PC-3 (cell line): ENCODE measurements around the gene NES. TPM values are rescaled to one million over a fixed set of nuclear protein-coding genes. Genes with fewer than 3 reads are reported as not detected.
A peak's percentile ranks its signal among the peaks of the same experiment; 100 is the strongest.

Experiments used
- ATAC-seq: fragments of 200-7000 bp; cut with Tn5 transposase; 2 replicates; pipeline ENCODE4 v1.9.1; 2020; ENCODE audit warnings: mild to moderate bottlenecking, moderate library complexity
- BruUV-seq: library from RNA; stranded (reverse); fragments of 400-500 nt; replicated peaks from 2 replicates; lab custom pipeline; 2021; lab: Mats Ljungman, UMichigan
- CTCF ChIA-PET: fragments of 300-600 bp; sonication (Branson Sonifier 250); formaldehyde crosslinking; loops from one replicate; lab custom pipeline; 2022; ENCODE audit warnings: antibody characterized with exemption; lab: Charles Lee
- POLR2A ChIA-PET: fragments of 300-600 bp; sonication (Branson Sonifier 250); formaldehyde crosslinking; loops from one replicate; lab custom pipeline; 2022; ENCODE audit warnings: antibody characterized with exemption; ENCODE audit not compliant: unreplicated experiment; lab: Charles Lee
- DNase-seq: peaks from one replicate; pipeline ENCODE4 v3.0.0-alpha.2; 2015
- H2AFZ ChIP-seq: fragments of 300-600 bp; sonication (generic); 2 replicates; pipeline ENCODE4 v1.6.0; 2016; ENCODE audit warnings: antibody characterized with exemption, low read length
- H3F3A ChIP-seq: fragments of 300-600 bp; sonication (generic); one replicate; pipeline ENCODE4 v1.6.0; 2017; ENCODE audit warnings: antibody characterized with exemption, low read length, control low read depth, mild to moderate bottlenecking; ENCODE audit not compliant: unreplicated experiment
- H3K27ac ChIP-seq: fragments of 300-600 bp; sonication (generic); 2 replicates; pipeline ENCODE4 v1.5.1; 2016; ENCODE audit warnings: mild to moderate bottlenecking, low read length
- H3K27me3 ChIP-seq: fragments of 300-600 bp; sonication (generic); 2 replicates; pipeline ENCODE4 v1.6.1; 2016; ENCODE audit warnings: low read length, mixed read lengths
- H3K36me3 ChIP-seq: fragments of 300-600 bp; sonication (generic); 2 replicates; pipeline ENCODE4 v1.6.1; 2016; ENCODE audit warnings: low read depth, mixed run types, low read length, mixed read lengths
- H3K4me1 ChIP-seq: fragments of 300-600 bp; sonication (generic); 2 replicates; pipeline ENCODE4 v1.5.1; 2016; ENCODE audit warnings: low read length; ENCODE audit not compliant: insufficient read depth
- H3K4me2 ChIP-seq: fragments of 300-600 bp; sonication (generic); 2 replicates; pipeline ENCODE4 v1.6.0; 2016; ENCODE audit warnings: low read length
- H3K4me3 ChIP-seq: fragments of 300-600 bp; sonication (generic); 2 replicates; pipeline ENCODE4 v1.5.1; 2016; ENCODE audit warnings: mild to moderate bottlenecking, low read length, mixed read lengths
- H3K79me2 ChIP-seq: fragments of 300-600 bp; sonication (generic); 2 replicates; pipeline ENCODE4 v1.6.1; 2017; ENCODE audit warnings: low read length, mixed read lengths
- H3K9ac ChIP-seq: fragments of 300-600 bp; sonication (generic); 2 replicates; pipeline ENCODE4 v1.6.0; 2016; ENCODE audit warnings: mild to moderate bottlenecking, low read length
- H3K9me2 ChIP-seq: fragments of 300-600 bp; sonication (generic); replicated peaks from 2 replicates; pipeline ENCODE4 v1.6.1; 2016; ENCODE audit warnings: mixed run types, low read length, mixed read lengths
- H3K9me3 ChIP-seq: fragments of 300-600 bp; sonication (generic); 2 replicates; pipeline ENCODE4 v1.6.1; 2016; ENCODE audit warnings: low read length, mixed read lengths
- H4K20me1 ChIP-seq: fragments of 300-600 bp; sonication (generic); 2 replicates; pipeline ENCODE4 v1.6.1; 2016; ENCODE audit warnings: low read length, mixed read lengths
- EZH2 ChIP-seq: fragments of 300-600 bp; sonication (generic); IDR thresholded peaks from one replicate; pipeline ENCODE4 v1.6.1; 2017; ENCODE audit warnings: antibody characterized with exemption, mild to moderate bottlenecking, low read length; ENCODE audit not compliant: unreplicated experiment
- EZH2phosphoT487 ChIP-seq: fragments of 300-600 bp; sonication (generic); IDR thresholded peaks from 2 replicates; pipeline ENCODE4 v1.6.1; 2018; ENCODE audit warnings: mild to moderate bottlenecking, antibody characterized with exemption, low read length, borderline replicate concordance
- intact Hi-C: fragments of 100-400 bp; cut with micrococcal nuclease; formaldehyde crosslinking; loops from 2 replicates; pipeline ENCODE4 v1.9.0; 2023
- total RNA-seq: library from RNA; depleted of rRNA; stranded (reverse); fragments of >200 nt; gene quantifications from 2 replicates; pipeline ENCODE4 v1.2.3, GENCODE V29; 2014
- TF ChIP-seq, protein P1 (sequence below): fragments of 300-600 bp; sonication (generic); conservative IDR thresholded peaks from 2 replicates; pipeline ENCODE4 v1.5.1; 2017; ENCODE audit warnings: antibody characterized with exemption, low read depth, mild to moderate bottlenecking, low read length

The NES gene
- total RNA-seq, 1 experiment from 2014 or later, result 58.2 TPM

DNA sequence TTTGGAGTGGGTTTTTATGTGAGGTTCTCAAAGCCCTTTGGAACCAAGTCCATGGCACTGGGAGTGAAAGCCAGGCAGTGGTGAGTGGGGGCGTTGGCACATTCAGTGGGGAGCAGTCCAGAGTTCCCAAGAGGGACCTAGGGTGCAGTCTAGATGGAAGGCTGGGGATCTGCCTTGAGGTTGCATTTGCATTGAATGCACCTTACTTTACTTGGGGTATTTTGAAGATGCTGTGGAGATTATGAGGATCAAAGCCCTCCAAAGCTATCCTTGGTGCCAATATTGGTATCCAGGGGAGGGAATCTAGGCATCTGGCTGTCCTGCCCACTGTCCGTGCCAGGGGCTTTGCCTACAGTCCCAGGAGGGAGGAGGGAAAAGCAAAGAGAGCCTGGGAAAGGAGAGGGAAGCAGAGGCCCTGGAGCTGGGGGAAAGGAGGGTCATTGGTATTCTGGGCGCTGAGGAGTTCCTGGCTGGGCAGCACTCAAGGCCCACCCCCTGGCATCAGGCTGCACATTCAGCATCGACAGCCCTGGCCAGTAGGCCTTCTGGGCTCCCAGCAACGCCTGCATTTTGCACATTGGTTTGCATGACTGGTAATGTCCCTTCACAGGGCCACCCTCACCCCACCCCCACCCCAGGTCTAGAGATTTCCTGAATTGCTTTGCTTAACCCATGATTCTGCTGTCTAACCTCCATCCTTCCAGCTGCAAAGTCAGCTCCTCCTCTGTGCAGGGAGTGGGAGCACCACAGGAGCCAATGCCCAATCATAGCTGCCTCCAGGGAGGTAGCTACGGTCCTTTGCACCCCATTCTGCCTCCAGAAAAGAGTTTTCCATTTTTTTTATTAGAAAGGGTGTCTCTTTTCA is 36.1 kb downstream of the NES start:
- Histone ChIP-seq H4K20me1 (no peaks in the 10 kb centered on the region), H3K36me3 (no peaks in the 10 kb centered on the region), H3K9me3 (no peaks in the 10 kb centered on the region), H3K27me3 (peaks cover 36% of the 10 kb centered on the region), H2AFZ (no peak overlapping the region), H3K27ac (no peak overlapping the region), H3K79me2 (no peaks in the 10 kb centered on the region), H3K4me2 (no peak overlapping the region), H3K4me3 (no peak overlapping the region), H3K9ac (no peak overlapping the region), H3K4me1 (peaks cover 15% of the 10 kb centered on the region), H3F3A (no peaks in the 10 kb centered on the region), H3K9me2 (no peaks in the 10 kb centered on the region)
- POLR2A ChIA-PET, result interaction anchor here (0.5 kb wide), 1 partner anchor 184 kb away, joined by 4 read pairs; no protein-coding TSS in a partner anchor
- DNase-seq (no peak), ATAC-seq (no peak)
- CTCF ChIA-PET, result no interaction called here
- no TSS peak for BruUV-seq
- intact Hi-C loops, result no loop called here
- TF ChIP-seq, protein P1, sequence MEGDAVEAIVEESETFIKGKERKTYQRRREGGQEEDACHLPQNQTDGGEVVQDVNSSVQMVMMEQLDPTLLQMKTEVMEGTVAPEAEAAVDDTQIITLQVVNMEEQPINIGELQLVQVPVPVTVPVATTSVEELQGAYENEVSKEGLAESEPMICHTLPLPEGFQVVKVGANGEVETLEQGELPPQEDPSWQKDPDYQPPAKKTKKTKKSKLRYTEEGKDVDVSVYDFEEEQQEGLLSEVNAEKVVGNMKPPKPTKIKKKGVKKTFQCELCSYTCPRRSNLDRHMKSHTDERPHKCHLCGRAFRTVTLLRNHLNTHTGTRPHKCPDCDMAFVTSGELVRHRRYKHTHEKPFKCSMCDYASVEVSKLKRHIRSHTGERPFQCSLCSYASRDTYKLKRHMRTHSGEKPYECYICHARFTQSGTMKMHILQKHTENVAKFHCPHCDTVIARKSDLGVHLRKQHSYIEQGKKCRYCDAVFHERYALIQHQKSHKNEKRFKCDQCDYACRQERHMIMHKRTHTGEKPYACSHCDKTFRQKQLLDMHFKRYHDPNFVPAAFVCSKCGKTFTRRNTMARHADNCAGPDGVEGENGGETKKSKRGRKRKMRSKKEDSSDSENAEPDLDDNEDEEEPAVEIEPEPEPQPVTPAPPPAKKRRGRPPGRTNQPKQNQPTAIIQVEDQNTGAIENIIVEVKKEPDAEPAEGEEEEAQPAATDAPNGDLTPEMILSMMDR, result no peak
- TF ChIP-seq EZH2 (no peak), EZH2phosphoT487 (no peak)

DNA sequence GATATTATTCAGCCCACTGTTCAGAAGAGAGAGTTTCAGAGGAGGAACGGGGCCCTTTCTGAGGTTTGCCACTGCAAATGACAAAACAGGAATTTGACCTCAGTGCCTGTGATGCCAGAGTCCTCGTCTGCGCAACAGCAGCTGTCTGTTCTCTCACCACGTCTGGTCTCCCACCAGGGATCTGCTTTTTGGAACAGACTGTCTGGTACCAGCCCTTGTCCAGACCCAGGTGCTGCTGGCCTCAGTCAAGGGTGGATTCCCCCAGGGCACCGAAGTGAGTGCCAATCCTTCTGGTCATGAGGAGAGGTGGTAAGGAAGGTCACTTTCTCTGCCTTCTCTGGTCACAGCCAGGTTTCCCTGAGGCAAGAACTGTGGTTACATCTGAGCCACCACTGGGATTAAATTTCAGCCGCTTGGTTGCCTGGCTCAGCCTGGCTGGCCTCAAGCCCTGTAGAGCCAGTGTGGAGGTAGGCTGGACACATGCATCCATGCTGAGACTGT is 37.6 kb downstream of the NES start:
- ChIA-PET POLR2A (no interaction called here), CTCF (interaction anchor here (1.1 kb wide), 1 partner anchor 50 kb away, joined by 4 read pairs; no protein-coding TSS in a partner anchor)
- Histone ChIP-seq H3K9me3 (no peaks in the 10 kb centered on the region), H2AFZ (no peak overlapping the region), H3K4me1 (peaks cover 15% of the 10 kb centered on the region), H3K4me2 (peak overlapping the region; percentile 53), H3K4me3 (no peak overlapping the region), H3K27me3 (peaks cover 42% of the 10 kb centered on the region), H3K79me2 (no peaks in the 10 kb centered on the region), H3K9ac (no peak overlapping the region), H4K20me1 (no peaks in the 10 kb centered on the region), H3K9me2 (no peaks in the 10 kb centered on the region), H3F3A (no peaks in the 10 kb centered on the region), H3K27ac (no peak overlapping the region), H3K36me3 (no peaks in the 10 kb centered on the region)
- ATAC-seq, result peak; percentile 95
- BruUV-seq, result no TSS peak
- TF ChIP-seq, protein P1, result no peak
- TF ChIP-seq EZH2phosphoT487, result no peak
- no peak for TF ChIP-seq EZH2
- peak; percentile 93 for DNase-seq
- intact Hi-C loops, result no loop called here
